ENCODE measurements around the gene SLC24A3.

DNA sequence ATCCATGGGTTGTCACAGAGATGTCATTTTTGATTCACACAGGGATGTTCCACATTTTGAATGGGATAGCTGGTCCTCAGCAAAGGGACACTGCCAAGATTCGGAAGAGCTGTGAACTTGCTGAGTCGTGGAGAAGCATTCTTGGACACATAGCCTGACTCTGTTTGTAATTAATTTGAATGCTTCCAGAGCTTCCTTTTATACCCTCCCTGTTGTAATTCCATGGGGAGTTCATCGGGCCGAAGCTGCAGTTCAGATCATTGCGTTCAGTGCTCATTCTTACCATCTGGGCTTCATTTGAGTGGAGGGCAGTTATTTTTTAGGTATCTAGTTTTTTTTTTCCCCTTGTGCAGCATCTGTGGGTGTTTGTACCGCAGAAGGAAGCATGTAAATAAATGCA, 126.5 kb downstream of the SLC24A3 start:
- TF ChIP-seq, protein P1, sequence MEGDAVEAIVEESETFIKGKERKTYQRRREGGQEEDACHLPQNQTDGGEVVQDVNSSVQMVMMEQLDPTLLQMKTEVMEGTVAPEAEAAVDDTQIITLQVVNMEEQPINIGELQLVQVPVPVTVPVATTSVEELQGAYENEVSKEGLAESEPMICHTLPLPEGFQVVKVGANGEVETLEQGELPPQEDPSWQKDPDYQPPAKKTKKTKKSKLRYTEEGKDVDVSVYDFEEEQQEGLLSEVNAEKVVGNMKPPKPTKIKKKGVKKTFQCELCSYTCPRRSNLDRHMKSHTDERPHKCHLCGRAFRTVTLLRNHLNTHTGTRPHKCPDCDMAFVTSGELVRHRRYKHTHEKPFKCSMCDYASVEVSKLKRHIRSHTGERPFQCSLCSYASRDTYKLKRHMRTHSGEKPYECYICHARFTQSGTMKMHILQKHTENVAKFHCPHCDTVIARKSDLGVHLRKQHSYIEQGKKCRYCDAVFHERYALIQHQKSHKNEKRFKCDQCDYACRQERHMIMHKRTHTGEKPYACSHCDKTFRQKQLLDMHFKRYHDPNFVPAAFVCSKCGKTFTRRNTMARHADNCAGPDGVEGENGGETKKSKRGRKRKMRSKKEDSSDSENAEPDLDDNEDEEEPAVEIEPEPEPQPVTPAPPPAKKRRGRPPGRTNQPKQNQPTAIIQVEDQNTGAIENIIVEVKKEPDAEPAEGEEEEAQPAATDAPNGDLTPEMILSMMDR (IDR thresholded peaks at IDR 0.05), result no peak
- no peak for TF ChIP-seq EZH2phosphoT487 (IDR thresholded peaks at IDR 0.05)
- TF ChIP-seq EZH2 (IDR thresholded peaks at IDR 0.05), result no peak
